ENCODE measurements around the gene BEAN1. TPM values are rescaled to one million over a fixed set of nuclear protein-coding genes. Genes with fewer than 3 reads are reported as not detected.

Gene BEAN1
- total and polyA plus RNA-seq, 2 donors (not counting 1 experiment from before 2014, with no cell fraction given) = 0.07 TPM; not detected in 1

DNA sequence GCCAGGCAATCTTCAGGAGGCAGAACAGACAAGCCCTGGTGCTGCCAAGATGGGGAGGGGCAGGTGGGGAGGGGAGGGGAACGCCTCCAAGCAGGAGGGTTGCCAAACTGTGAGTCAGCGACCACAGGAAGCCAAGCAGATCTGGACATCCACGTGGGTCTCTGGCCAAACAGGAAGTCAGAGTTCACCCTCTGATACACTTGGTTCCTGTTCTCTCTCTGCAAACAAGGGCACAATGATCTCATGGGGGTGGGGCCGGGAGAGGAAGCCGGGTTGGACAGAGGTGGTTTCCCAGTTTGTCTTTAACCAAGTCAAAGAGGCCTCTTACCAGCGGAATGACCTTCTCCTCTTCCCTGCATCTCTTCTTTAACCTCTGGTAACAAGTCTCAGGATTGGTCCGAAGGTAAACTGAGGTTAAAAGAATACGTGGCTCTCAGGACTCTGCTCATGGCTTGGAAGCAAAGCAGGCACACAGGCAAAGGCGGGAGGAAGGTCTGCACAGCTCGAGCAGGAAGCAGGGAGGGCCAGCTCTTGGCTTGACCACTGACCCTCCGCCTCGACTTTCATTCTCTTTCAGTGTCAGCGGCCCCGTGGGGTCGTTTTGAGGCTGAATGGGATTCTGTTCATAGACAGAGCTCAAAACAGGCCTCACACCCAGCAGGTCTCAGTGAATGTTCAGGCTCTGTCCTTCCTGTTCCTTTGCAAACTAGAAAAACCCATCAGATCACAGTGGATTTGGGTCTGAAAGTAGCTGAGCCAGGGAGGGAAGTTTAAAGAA lies 89.9 kb downstream of the BEAN1 start:
- peak overlapping the region in 1 of 4 experiments; percentile 27 for H3K4me3 ChIP-seq (replicated peaks in 1 of 4; ENCODE audit: control extremely low read depth in 1 of 4, insufficient read depth in 1 of 4, low read depth in 3 of 4, low read length in 4 of 4)
- no peaks in the 10 kb centered on the region for H4K20me1 ChIP-seq (ENCODE audit: control insufficient read depth, extremely low read depth, insufficient read depth, low read length)
- H3K9me3 ChIP-seq (ENCODE audit: control insufficient read depth, insufficient read depth, low read depth, low read length) = no peaks in the 10 kb centered on the region
- DNase-seq (ENCODE audit: low read depth in 2 of 2) = peak; percentile 99
- TF ChIP-seq, protein P1, sequence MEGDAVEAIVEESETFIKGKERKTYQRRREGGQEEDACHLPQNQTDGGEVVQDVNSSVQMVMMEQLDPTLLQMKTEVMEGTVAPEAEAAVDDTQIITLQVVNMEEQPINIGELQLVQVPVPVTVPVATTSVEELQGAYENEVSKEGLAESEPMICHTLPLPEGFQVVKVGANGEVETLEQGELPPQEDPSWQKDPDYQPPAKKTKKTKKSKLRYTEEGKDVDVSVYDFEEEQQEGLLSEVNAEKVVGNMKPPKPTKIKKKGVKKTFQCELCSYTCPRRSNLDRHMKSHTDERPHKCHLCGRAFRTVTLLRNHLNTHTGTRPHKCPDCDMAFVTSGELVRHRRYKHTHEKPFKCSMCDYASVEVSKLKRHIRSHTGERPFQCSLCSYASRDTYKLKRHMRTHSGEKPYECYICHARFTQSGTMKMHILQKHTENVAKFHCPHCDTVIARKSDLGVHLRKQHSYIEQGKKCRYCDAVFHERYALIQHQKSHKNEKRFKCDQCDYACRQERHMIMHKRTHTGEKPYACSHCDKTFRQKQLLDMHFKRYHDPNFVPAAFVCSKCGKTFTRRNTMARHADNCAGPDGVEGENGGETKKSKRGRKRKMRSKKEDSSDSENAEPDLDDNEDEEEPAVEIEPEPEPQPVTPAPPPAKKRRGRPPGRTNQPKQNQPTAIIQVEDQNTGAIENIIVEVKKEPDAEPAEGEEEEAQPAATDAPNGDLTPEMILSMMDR (conservative IDR thresholded peaks at IDR 0.05 in 1 of 2, IDR thresholded peaks at IDR 0.05 in 1 of 2; ENCODE audit: low read depth in 1 of 2, low read length in 2 of 2) = no peak
- no peak for TF ChIP-seq EZH2 (IDR thresholded peaks at IDR 0.05; ENCODE audit: low read length, missing control alignments)
- H3K9ac ChIP-seq (ENCODE audit: insufficient read depth, low read length) = peak overlapping the region; percentile 34
- peak overlapping the region; percentile 70 for H3K4me2 ChIP-seq (ENCODE audit: extremely low read depth, insufficient read depth, low read length)
- peaks cover 2% of the 10 kb centered on the region for H3K36me3 ChIP-seq (ENCODE audit: control insufficient read depth, insufficient read depth, low read length)
- no peaks in the 10 kb centered on the region for H3K79me2 ChIP-seq (ENCODE audit: control insufficient read depth, insufficient read depth, low read length)
- H3K4me1 ChIP-seq (ENCODE audit: control insufficient read depth, extremely low read depth, insufficient read depth, low read length) = peaks cover 36% of the 10 kb centered on the region
- no peaks in the 10 kb centered on the region for H3K27me3 ChIP-seq (ENCODE audit: control insufficient read depth, insufficient read depth, low read length)
- peak overlapping the region; percentile 48 for H2AFZ ChIP-seq (ENCODE audit: low read length)
- peak overlapping the region; percentile 87 for H3K27ac ChIP-seq (ENCODE audit: insufficient read depth, low read length)

GRCh38 chr16:66517586-66518263 lies 90.6 kb downstream of the BEAN1 start:
- H3K27ac ChIP-seq (ENCODE audit: insufficient read depth, low read length) = peak overlapping the region; percentile 87
- peak overlapping the region; percentile 34 for H3K9ac ChIP-seq (ENCODE audit: insufficient read depth, low read length)
- DNase-seq (ENCODE audit: low read depth in 2 of 2) = no peak
- H3K4me3 ChIP-seq (replicated peaks in 1 of 4; ENCODE audit: control extremely low read depth in 1 of 4, insufficient read depth in 1 of 4, low read depth in 3 of 4, low read length in 4 of 4) = no peak overlapping the region
- no peak for TF ChIP-seq EZH2 (IDR thresholded peaks at IDR 0.05; ENCODE audit: low read length, missing control alignments)
- TF ChIP-seq, protein P1 (conservative IDR thresholded peaks at IDR 0.05 in 1 of 2, IDR thresholded peaks at IDR 0.05 in 1 of 2; ENCODE audit: low read depth in 1 of 2, low read length in 2 of 2) = no peak
- H3K27me3 ChIP-seq (ENCODE audit: control insufficient read depth, insufficient read depth, low read length) = no peaks in the 10 kb centered on the region
- H4K20me1 ChIP-seq (ENCODE audit: control insufficient read depth, extremely low read depth, insufficient read depth, low read length) = no peaks in the 10 kb centered on the region
- peak overlapping the region; percentile 70 for H3K4me2 ChIP-seq (ENCODE audit: extremely low read depth, insufficient read depth, low read length)
- H3K36me3 ChIP-seq (ENCODE audit: control insufficient read depth, insufficient read depth, low read length) = peaks cover 2% of the 10 kb centered on the region
- no peaks in the 10 kb centered on the region for H3K79me2 ChIP-seq (ENCODE audit: control insufficient read depth, insufficient read depth, low read length)
- H2AFZ ChIP-seq (ENCODE audit: low read length) = no peak overlapping the region
- H3K9me3 ChIP-seq (ENCODE audit: control insufficient read depth, insufficient read depth, low read depth, low read length) = no peaks in the 10 kb centered on the region
- peaks cover 29% of the 10 kb centered on the region for H3K4me1 ChIP-seq (ENCODE audit: control insufficient read depth, extremely low read depth, insufficient read depth, low read length)

All from fibroblast of lung (primary cell).